IMR-90 (cell line): ENCODE measurements around the gene CDX1. TPM values are rescaled to one million over a fixed set of nuclear protein-coding genes. Genes with fewer than 3 reads are reported as not detected.

Experiments used
- ATAC-seq: fragments of 200-7000 bp; cut with Tn5 transposase; 2 replicates; pipeline ENCODE4 v1.9.1; 2020; ENCODE audit warnings: low read depth, mild to moderate bottlenecking, moderate library complexity
- BruUV-seq: library from RNA; stranded (reverse); fragments of 400-500 nt; replicated peaks from 2 replicates; lab custom pipeline; 2021; lab: Mats Ljungman, UMichigan
- CTCF ChIA-PET: fragments of 300-600 bp; formaldehyde crosslinking; extraction: SDS; loops from one replicate; lab custom pipeline; 2021; ENCODE audit warnings: antibody characterized with exemption; lab: Yijun Ruan, JAX
- POLR2A ChIA-PET: fragments of 300-600 bp; sonication (Branson Sonifier 250); formaldehyde crosslinking; loops from one replicate; lab custom pipeline; 2022; ENCODE audit warnings: antibody characterized with exemption; ENCODE audit not compliant: unreplicated experiment; lab: Charles Lee
- DNase-seq: peaks from one replicate; pipeline ENCODE4 v3.0.0; 2013
- H2AFZ ChIP-seq: replicated peaks from 2 replicates; pipeline ENCODE3; 2013; ENCODE audit warnings: low read length, mild to moderate bottlenecking; ENCODE audit not compliant: poor library complexity
- H2AK5ac ChIP-seq: 2 replicates; pipeline ENCODE4 v1.6.1; 2013; ENCODE audit warnings: low read depth, low read length, inconsistent platforms
- H2AK9ac ChIP-seq: replicated peaks from 2 replicates; pipeline ENCODE3; 2013; ENCODE audit warnings: mild to moderate bottlenecking, low read depth, low read length, moderate library complexity; ENCODE audit not compliant: poor library complexity
- H2BK120ac ChIP-seq: 2 replicates; pipeline ENCODE4 v1.6.1; 2013; ENCODE audit warnings: low read depth, low read length, inconsistent platforms
- H2BK15ac ChIP-seq: 3 replicates; pipeline ENCODE4 v1.6.1; 2013; ENCODE audit warnings: low read depth, low read length, inconsistent platforms
- H2BK20ac ChIP-seq: 2 replicates; pipeline ENCODE4 v1.6.1; 2013; ENCODE audit warnings: low read depth, mild to moderate bottlenecking, inconsistent platforms, low read length, moderate library complexity
- H2BK5ac ChIP-seq: 2 replicates; pipeline ENCODE4 v1.6.1; 2013; ENCODE audit warnings: mild to moderate bottlenecking, low read depth, low read length, inconsistent platforms; ENCODE audit not compliant: poor library complexity, severe bottlenecking
- H3K14ac ChIP-seq: replicated peaks from 2 replicates; pipeline ENCODE4 v1.6.1; 2013; ENCODE audit warnings: low read depth, low read length, inconsistent platforms
- H3K18ac ChIP-seq: 2 replicates; pipeline ENCODE4 v1.6.1; 2013; ENCODE audit warnings: low read depth, low read length, control low read depth
- H3K23ac ChIP-seq: 2 replicates; pipeline ENCODE4 v1.6.1; 2013; ENCODE audit warnings: low read depth, low read length, inconsistent platforms
- H3K27ac ChIP-seq: 2 replicates; pipeline ENCODE4 v1.5.1; 2013; ENCODE audit warnings: mild to moderate bottlenecking, control low read depth, low read length; ENCODE audit not compliant: insufficient read depth
- H3K27me3 ChIP-seq: 2 replicates; pipeline ENCODE4 v1.6.1; 2013; ENCODE audit warnings: low read length; ENCODE audit not compliant: control insufficient read depth, insufficient read depth
- H3K36me3 ChIP-seq: 2 replicates; pipeline ENCODE4 v1.6.1; 2013; ENCODE audit warnings: low read length, mixed read lengths; ENCODE audit not compliant: control insufficient read depth, insufficient read depth
- H3K4ac ChIP-seq: 2 replicates; pipeline ENCODE4 v1.6.1; 2013; ENCODE audit warnings: low read depth, low read length, inconsistent platforms
- H3K4me1 ChIP-seq: 2 replicates; pipeline ENCODE4 v1.6.1; 2013; ENCODE audit warnings: low read length, mixed read lengths; ENCODE audit not compliant: control insufficient read depth, insufficient read depth
- H3K4me2 ChIP-seq: 2 replicates; pipeline ENCODE4 v1.6.1; 2013; ENCODE audit warnings: low read depth, mild to moderate bottlenecking, control low read depth, low read length, moderate library complexity
- H3K4me3 ChIP-seq: 2 replicates; pipeline ENCODE4 v1.5.1; 2013; ENCODE audit warnings: low read depth, mild to moderate bottlenecking, control low read depth, low read length, moderate library complexity; ENCODE audit not compliant: insufficient read depth
- H3K56ac ChIP-seq: 2 replicates; pipeline ENCODE4 v1.6.1; 2013; ENCODE audit warnings: low read length, inconsistent platforms; ENCODE audit not compliant: insufficient read depth; ENCODE audit errors: extremely low read depth
- H3K79me1 ChIP-seq, 2 experiments: 2 replicates each; pipeline ENCODE4 v1.6.1; 2013; ENCODE audit warnings: low read length in 2 of 2, inconsistent platforms in 1 of 2, low read depth in 1 of 2
- H3K9ac ChIP-seq: 2 replicates; pipeline ENCODE4 v1.6.1; 2013; ENCODE audit warnings: low read depth, low read length, control low read depth
- H3K9me1 ChIP-seq: 2 replicates; pipeline ENCODE4 v1.6.1; 2013; ENCODE audit warnings: low read length, inconsistent platforms; ENCODE audit not compliant: insufficient read depth
- H3K9me3 ChIP-seq: 2 replicates; pipeline ENCODE4 v1.6.1; 2013; ENCODE audit warnings: low read length; ENCODE audit not compliant: control insufficient read depth, insufficient read depth
- H4K20me1 ChIP-seq: 2 replicates; pipeline ENCODE4 v1.6.1; 2013; ENCODE audit warnings: low read length, inconsistent platforms; ENCODE audit not compliant: insufficient read depth
- H4K5ac ChIP-seq: 2 replicates; pipeline ENCODE4 v1.6.1; 2013; ENCODE audit warnings: mild to moderate bottlenecking, low read depth, low read length, control low read depth
- H4K8ac ChIP-seq, 2 experiments: 2 replicates each; pipeline ENCODE4 v1.6.1; 2013; ENCODE audit warnings: low read depth in 2 of 2, low read length in 2 of 2, control low read depth in 1 of 2, inconsistent platforms in 1 of 2
- H4K91ac ChIP-seq: 2 replicates; pipeline ENCODE4 v1.6.1; 2013; ENCODE audit warnings: low read depth, low read length, inconsistent platforms; ENCODE audit not compliant: insufficient read depth
- CEBPB ChIP-seq: IDR thresholded peaks from 2 replicates; pipeline ENCODE4 v1.6.1; 2012; ENCODE audit warnings: low read depth, low read length, improper control_type of control experiment
- CHD1 ChIP-seq: IDR thresholded peaks from 2 replicates; pipeline ENCODE4 v1.6.1; 2012; ENCODE audit warnings: low read depth, low read length, improper control_type of control experiment
- CTCF ChIP-seq: conservative IDR thresholded peaks from 2 replicates; pipeline ENCODE4 v1.5.1; 2012; ENCODE audit warnings: mild to moderate bottlenecking, low read depth, low read length, improper control_type of control experiment
- MAFK ChIP-seq: IDR thresholded peaks from 2 replicates; pipeline ENCODE4 v1.6.1; 2012; ENCODE audit warnings: low read depth, low read length, improper control_type of control experiment
- MXI1 ChIP-seq: IDR thresholded peaks from 2 replicates; pipeline ENCODE4 v1.6.1; 2012; ENCODE audit warnings: low read depth, mild to moderate bottlenecking, low read length, moderate library complexity, borderline replicate concordance
- NFE2L2 ChIP-seq: fragments of 150-350 bp; IDR thresholded peaks from 2 replicates; pipeline ENCODE4 v1.6.1; 2016; ENCODE audit warnings: low read depth, mild to moderate bottlenecking, low read length
- RAD21 ChIP-seq: IDR thresholded peaks from 2 replicates; pipeline ENCODE4 v1.6.1; 2012; ENCODE audit warnings: low read length, improper control_type of control experiment
- RCOR1 ChIP-seq: IDR thresholded peaks from 2 replicates; pipeline ENCODE4 v1.6.1; 2012; ENCODE audit warnings: mild to moderate bottlenecking, low read length, improper control_type of control experiment; ENCODE audit not compliant: insufficient replicate concordance
- SMC3 ChIP-seq: fragments of 150-350 bp; IDR thresholded peaks from 2 replicates; pipeline ENCODE4 v1.6.1; 2016; ENCODE audit warnings: low read depth, mild to moderate bottlenecking, antibody characterized with exemption, low read length, moderate library complexity
- USF2 ChIP-seq: fragments of 150-350 bp; IDR thresholded peaks from 2 replicates; pipeline ENCODE4 v1.6.1; 2017; ENCODE audit warnings: mild to moderate bottlenecking, antibody characterized with exemption, low read length, low read depth
- WGBS, 2 experiments: methylation state at CpG; one replicate each; pipeline versions ENCODE4 v1.1.5 to v1.1.7; 2013; ENCODE audit warnings: missing lambda C conversion rate in 2 of 2; ENCODE audit not compliant: insufficient read length in 1 of 2; ENCODE audit errors: extremely low coverage in 2 of 2; 5-methylcytosine and 5-hydroxymethylcytosine counted together
- dilution Hi-C: fragments of 300-500 bp; cut with HindIII; formaldehyde crosslinking; loops from one replicate; pipeline ENCODE4 v1.14.3; 2018; ENCODE audit warnings: low sequenced_read_pairs; ENCODE audit not compliant: unreplicated experiment
- in situ Hi-C: fragments of 300-500 bp; cut with MboI; formaldehyde crosslinking; loops from 3 replicates; pipeline ENCODE4 v1.14.3; 2019; ENCODE audit warnings: low sequenced_read_pairs, inconsistent platforms, mixed read lengths
- intact Hi-C: fragments of 100-400 bp; cut with micrococcal nuclease; formaldehyde crosslinking; loops from 2 replicates; pipeline ENCODE4 v1.10.0; 2022
- polyA plus RNA-seq, 3 experiments: library from polyadenylated mRNA; depleted of rRNA; stranded (reverse); fragments of >200 nt; gene quantifications; 2 replicates each; pipeline ENCODE4 v1.2.3, GENCODE V29; 2012; ENCODE audit warnings: low replicate concordance in 1 of 3
- total RNA-seq: library from RNA; depleted of rRNA; stranded (reverse); fragments of >200 nt; gene quantifications from 2 replicates; pipeline ENCODE4 v1.2.3, GENCODE V29; 2012

CDX1 gene
- total and polyA plus RNA-seq, 2 of the 4 experiments (the other 2 are of a cell fraction), result 0.18 to 0.24 TPM

GRCh38 chr5:150177721-150178120 is 11.1 kb downstream of the CDX1 start:
- peaks cover 6% of the 10 kb centered on the region for H3K4me1 ChIP-seq
- H3K4me2 ChIP-seq, result no peak overlapping the region
- peak overlapping the region; percentile 11 for H2BK120ac ChIP-seq
- no peak overlapping the region for H2AK9ac ChIP-seq
- CTCF ChIA-PET, result interaction anchor here (1.8 kb wide), 1 partner anchor 29 kb away, joined by 5 read pairs; no protein-coding TSS in a partner anchor
- no peak overlapping the region for H3K56ac ChIP-seq
- peak overlapping the region; percentile 20; the same call in 1 of the 2 replicates for H2AK5ac ChIP-seq
- H4K8ac ChIP-seq, result no peak overlapping the region
- no peak overlapping the region for H4K91ac ChIP-seq
- peak overlapping the region; percentile 8; the same call in 1 of the 2 replicates for H3K4ac ChIP-seq
- dilution Hi-C loops (no loop called here), in situ Hi-C loops (no loop called here), intact Hi-C loops (no loop called here)
- BruUV-seq, result no TSS peak
- H2BK15ac ChIP-seq, result no peak overlapping the region
- no peak overlapping the region for H3K9ac ChIP-seq
- DNase-seq (no peak), ATAC-seq (no peak)
- H4K5ac ChIP-seq, result no peak overlapping the region
- no CpG with 5 or more reads among the region's 4 CpGs for WGBS, 2 experiments
- no peak overlapping the region for H2AFZ ChIP-seq
- H3K27me3 ChIP-seq, result peaks cover 15% of the 10 kb centered on the region
- H3K79me1 ChIP-seq, result no peaks in the 10 kb centered on the region
- H3K4me3 ChIP-seq, result no peak overlapping the region
- H3K23ac ChIP-seq, result no peak overlapping the region
- peaks cover 15% of the 10 kb centered on the region; the same call in 1 of the 2 replicates for H3K9me1 ChIP-seq
- no peak overlapping the region for H2BK5ac ChIP-seq
- H3K18ac ChIP-seq, result no peak overlapping the region
- no peak overlapping the region for H3K14ac ChIP-seq
- no peaks in the 10 kb centered on the region; the same call in 1 of the 2 replicates for H4K20me1 ChIP-seq
- POLR2A ChIA-PET, result no interaction called here
- TF ChIP-seq CHD1, result no peak
- TF ChIP-seq NFE2L2, result no peak
- TF ChIP-seq RAD21, result no peak
- TF ChIP-seq CEBPB, result no peak
- TF ChIP-seq MAFK, result no peak
- no peak for TF ChIP-seq RCOR1
- no peak for TF ChIP-seq USF2
- TF ChIP-seq CTCF, result no peak
- TF ChIP-seq MXI1, result no peak
- no peak for TF ChIP-seq SMC3
- no peak overlapping the region for H3K27ac ChIP-seq
- no peaks in the 10 kb centered on the region for H3K36me3 ChIP-seq
- peak overlapping the region; percentile 12; the same call in 1 of the 2 replicates for H2BK20ac ChIP-seq
- H3K9me3 ChIP-seq, result no peaks in the 10 kb centered on the region
